ENCODE measurements around the gene SNCG. TPM values are rescaled to one million over a fixed set of nuclear protein-coding genes. Genes with fewer than 3 reads are reported as not detected.

SNCG gene
- total RNA-seq, 1 experiment from 2014 or later: 7.2 TPM

- H3K36me3 Mint-ChIP-seq (ENCODE audit: insufficient read depth, unreplicated experiment): peaks cover 6% of the 10 kb centered on the region
- DNase-seq: no peak
- BruUV-seq (replicated peaks): no TSS peak
- H3K4me3 Mint-ChIP-seq (ENCODE audit: low read depth, unreplicated experiment): no peak overlapping the region
- H3K27ac Mint-ChIP-seq (ENCODE audit: unreplicated experiment): no peak overlapping the region
- CTCF ChIA-PET: interaction anchor here (0.6 to 1.3 kb wide), 2 partner anchors 16 kb away, joined by 3 to 5 read pairs; no protein-coding TSS in a partner anchor
- no peaks in the 10 kb centered on the region for H3K9me3 Mint-ChIP-seq (ENCODE audit: low read depth, unreplicated experiment)
- H3K4me1 Mint-ChIP-seq (ENCODE audit: low read depth, unreplicated experiment): peaks cover 9% of the 10 kb centered on the region
- TF ChIP-seq CTCF (IDR thresholded peaks at IDR 0.05; ENCODE audit: unreplicated experiment): no peak
- H3K27me3 Mint-ChIP-seq (ENCODE audit: unreplicated experiment): no peaks in the 10 kb centered on the region
- intact Hi-C loops (cut with micrococcal nuclease; ENCODE audit: unreplicated experiment): no loop called here
These were observed 3.5 kb upstream of the SNCG start for GRCh38 chr10:86954681-86955500.

GRCh38 chr10:86955501-86956194, 2.8 kb upstream of the SNCG start:
- no peak for DNase-seq
- no peak overlapping the region for H3K27ac Mint-ChIP-seq (ENCODE audit: unreplicated experiment)
- intact Hi-C loops (cut with micrococcal nuclease; ENCODE audit: unreplicated experiment): no loop called here
- H3K36me3 Mint-ChIP-seq (ENCODE audit: insufficient read depth, unreplicated experiment): peaks cover 6% of the 10 kb centered on the region
- H3K4me1 Mint-ChIP-seq (ENCODE audit: low read depth, unreplicated experiment): peaks cover 9% of the 10 kb centered on the region
- H3K4me3 Mint-ChIP-seq (ENCODE audit: low read depth, unreplicated experiment): no peak overlapping the region
- BruUV-seq (replicated peaks): no TSS peak
- no peak for TF ChIP-seq CTCF (IDR thresholded peaks at IDR 0.05; ENCODE audit: unreplicated experiment)
- CTCF ChIA-PET: interaction anchor here (0.6 kb wide), 1 partner anchor 17 kb away, joined by 3 read pairs; no protein-coding TSS in a partner anchor
- no peaks in the 10 kb centered on the region for H3K9me3 Mint-ChIP-seq (ENCODE audit: low read depth, unreplicated experiment)
- no peaks in the 10 kb centered on the region for H3K27me3 Mint-ChIP-seq (ENCODE audit: unreplicated experiment)

DNA sequence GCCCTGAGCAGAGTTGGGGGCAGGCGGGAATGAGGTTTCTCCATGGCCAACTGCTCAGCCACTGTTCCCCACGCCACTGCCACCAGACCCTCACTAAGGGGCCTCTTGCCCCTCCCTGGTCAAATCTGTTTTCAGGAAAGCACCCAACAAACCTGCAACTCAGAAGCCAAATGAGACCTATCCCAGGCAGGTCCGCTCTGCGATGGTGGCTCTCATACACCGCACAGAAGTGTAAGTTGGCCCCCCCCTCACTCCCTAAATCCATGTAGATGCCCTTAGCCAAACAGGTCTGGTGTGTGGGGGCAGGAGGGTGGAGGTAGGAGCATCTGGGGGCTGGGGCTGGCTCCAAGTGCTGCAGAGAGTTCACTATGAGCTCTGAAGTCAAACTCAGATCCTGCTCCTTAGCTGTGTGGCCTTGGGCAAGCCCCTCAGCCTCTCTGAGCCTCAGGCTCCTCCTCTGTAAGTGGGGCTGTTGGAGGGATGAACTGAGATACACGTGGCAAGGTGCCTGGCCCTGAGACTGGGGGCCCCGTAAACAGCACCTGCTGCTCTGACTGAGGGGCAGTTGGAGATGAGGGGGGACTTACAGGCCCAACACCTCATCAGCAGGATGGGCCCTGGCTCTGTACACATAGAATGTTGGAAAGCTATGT, 2.1 kb upstream of the SNCG start:
- Mint-ChIP-seq H3K27me3 (ENCODE audit: unreplicated experiment) (no peaks in the 10 kb centered on the region), H3K4me1 (ENCODE audit: low read depth, unreplicated experiment) (peaks cover 9% of the 10 kb centered on the region), H3K36me3 (ENCODE audit: insufficient read depth, unreplicated experiment) (peaks cover 6% of the 10 kb centered on the region), H3K9me3 (ENCODE audit: low read depth, unreplicated experiment) (no peaks in the 10 kb centered on the region), H3K27ac (ENCODE audit: unreplicated experiment) (no peak overlapping the region), H3K4me3 (ENCODE audit: low read depth, unreplicated experiment) (no peak overlapping the region)
- CTCF ChIA-PET: no interaction called here
- no peak for TF ChIP-seq CTCF (IDR thresholded peaks at IDR 0.05; ENCODE audit: unreplicated experiment)
- DNase-seq: no peak
- no TSS peak for BruUV-seq (replicated peaks)
- intact Hi-C loops (cut with micrococcal nuclease; ENCODE audit: unreplicated experiment): no loop called here

- intact Hi-C loops (cut with micrococcal nuclease; ENCODE audit: unreplicated experiment): no loop called here
- H3K4me3 Mint-ChIP-seq (ENCODE audit: low read depth, unreplicated experiment): no peak overlapping the region
- BruUV-seq (replicated peaks): no TSS peak
- no peak for TF ChIP-seq CTCF (IDR thresholded peaks at IDR 0.05; ENCODE audit: unreplicated experiment)
- H3K4me1 Mint-ChIP-seq (ENCODE audit: low read depth, unreplicated experiment): peaks cover 9% of the 10 kb centered on the region
- CTCF ChIA-PET: no interaction called here
- H3K27ac Mint-ChIP-seq (ENCODE audit: unreplicated experiment): no peak overlapping the region
- no peaks in the 10 kb centered on the region for H3K9me3 Mint-ChIP-seq (ENCODE audit: low read depth, unreplicated experiment)
- H3K36me3 Mint-ChIP-seq (ENCODE audit: insufficient read depth, unreplicated experiment): peaks cover 6% of the 10 kb centered on the region
- no peak for DNase-seq
- H3K27me3 Mint-ChIP-seq (ENCODE audit: unreplicated experiment): no peaks in the 10 kb centered on the region
These were observed 1.5 kb upstream of the SNCG start for GRCh38 chr10:86956848-86957448.
